ENCODE results near the gene ZCCHC24. TPM values are rescaled to one million over a fixed set of nuclear protein-coding genes. Genes with fewer than 3 reads are reported as not detected.
A peak's percentile ranks its signal among the peaks of the same experiment; 100 is the strongest.

Gene ZCCHC24
- total RNA-seq, 1 experiment from 2014 or later: 9.2 TPM

- Histone ChIP-seq H3K9me3 (replicated peaks) (no peaks in the 10 kb centered on the region), H3K4me3 (peak overlapping the region; percentile 89), H3K27ac (no peak overlapping the region), H3K36me3 (no peaks in the 10 kb centered on the region), H3K27me3 (replicated peaks) (no peaks in the 10 kb centered on the region), H3K4me1 (replicated peaks) (peaks cover 19% of the 10 kb centered on the region)
- DNase-seq (ENCODE audit: low read depth in 1 of 2, low spot score in 2 of 2): peak in 1 of 2 experiments; percentile 43
These were observed 1.3 kb upstream of the ZCCHC24 start for GRCh38 chr10:79446758-79447084.

- Histone ChIP-seq H3K27me3 (replicated peaks) (no peaks in the 10 kb centered on the region), H3K27ac (0 out of 2 replicates have a peak overlapping the region, but pooled peaks have one; percentile 2), H3K9me3 (replicated peaks) (no peaks in the 10 kb centered on the region), H3K36me3 (no peaks in the 10 kb centered on the region), H3K4me1 (replicated peaks) (peaks cover 20% of the 10 kb centered on the region), H3K4me3 (peak overlapping the region; percentile 89)
- peak in 1 of 2 experiments; percentile 67 for DNase-seq (ENCODE audit: low read depth in 1 of 2, low spot score in 2 of 2)
These were observed 743 bp upstream of the ZCCHC24 start for GRCh38 chr10:79445977-79446757.

- H3K9me3 ChIP-seq (replicated peaks): no peaks in the 10 kb centered on the region
- peak overlapping the region; percentile 89 for H3K4me3 ChIP-seq
- 0 out of 2 replicates have a peak overlapping the region, but pooled peaks have one; percentile 3 for H3K27ac ChIP-seq
- no peaks in the 10 kb centered on the region for H3K27me3 ChIP-seq (replicated peaks)
- DNase-seq (ENCODE audit: low read depth in 1 of 2, low spot score in 2 of 2): peak in 1 of 2 experiments; percentile 54
- no peaks in the 10 kb centered on the region for H3K36me3 ChIP-seq
- H3K4me1 ChIP-seq (replicated peaks): peaks cover 32% of the 10 kb centered on the region
These were observed 965 bp downstream of the ZCCHC24 start for GRCh38 chr10:79444199-79445119.

GRCh38 chr10:79443338-79444198 is 1.9 kb downstream of the ZCCHC24 start:
- Histone ChIP-seq H3K27ac (no peak overlapping the region), H3K27me3 (replicated peaks) (no peaks in the 10 kb centered on the region), H3K9me3 (replicated peaks) (no peaks in the 10 kb centered on the region), H3K36me3 (no peaks in the 10 kb centered on the region; the same call in 1 of the 2 replicates), H3K4me1 (replicated peaks) (peaks cover 32% of the 10 kb centered on the region), H3K4me3 (peak overlapping the region; percentile 89)
- DNase-seq (ENCODE audit: low read depth in 1 of 2, low spot score in 2 of 2): no peak

- Histone ChIP-seq H3K27ac (no peak overlapping the region), H3K36me3 (peaks cover 4% of the 10 kb centered on the region), H3K27me3 (replicated peaks) (no peaks in the 10 kb centered on the region), H3K4me1 (replicated peaks) (peaks cover 35% of the 10 kb centered on the region), H3K9me3 (replicated peaks) (no peaks in the 10 kb centered on the region), H3K4me3 (no peak overlapping the region)
- DNase-seq (ENCODE audit: low read depth in 1 of 2, low spot score in 2 of 2): no peak
These were observed 3.0 kb downstream of the ZCCHC24 start for GRCh38 chr10:79442171-79443040.

- no peaks in the 10 kb centered on the region for H3K27me3 ChIP-seq (replicated peaks)
- H3K36me3 ChIP-seq: peaks cover 13% of the 10 kb centered on the region
- no peak for DNase-seq (ENCODE audit: low read depth in 1 of 2, low spot score in 2 of 2)
- H3K4me1 ChIP-seq (replicated peaks): peaks cover 39% of the 10 kb centered on the region
- no peak overlapping the region for H3K27ac ChIP-seq
- no peaks in the 10 kb centered on the region for H3K9me3 ChIP-seq (replicated peaks)
- H3K4me3 ChIP-seq: no peak overlapping the region
These were observed 4.0 kb downstream of the ZCCHC24 start for GRCh38 chr10:79441433-79441832.

GRCh38 chr10:79440281-79440680 is 5.1 kb downstream of the ZCCHC24 start:
- Histone ChIP-seq H3K27me3 (replicated peaks) (no peaks in the 10 kb centered on the region), H3K4me3 (no peak overlapping the region), H3K27ac (no peak overlapping the region), H3K9me3 (replicated peaks) (no peaks in the 10 kb centered on the region), H3K36me3 (peaks cover 16% of the 10 kb centered on the region), H3K4me1 (replicated peaks) (peaks cover 47% of the 10 kb centered on the region)
- no peak for DNase-seq (ENCODE audit: low read depth in 1 of 2, low spot score in 2 of 2)

- H3K4me1 ChIP-seq (replicated peaks): peaks cover 54% of the 10 kb centered on the region
- H3K9me3 ChIP-seq (replicated peaks): no peaks in the 10 kb centered on the region
- H3K4me3 ChIP-seq: no peak overlapping the region
- no peak for DNase-seq (ENCODE audit: low read depth in 1 of 2, low spot score in 2 of 2)
- peaks cover 22% of the 10 kb centered on the region for H3K36me3 ChIP-seq
- H3K27me3 ChIP-seq (replicated peaks): no peaks in the 10 kb centered on the region
- H3K27ac ChIP-seq: no peak overlapping the region
These were observed 6.7 kb downstream of the ZCCHC24 start for GRCh38 chr10:79438699-79439085.

- DNase-seq (ENCODE audit: low read depth in 1 of 2, low spot score in 2 of 2): no peak
- no peaks in the 10 kb centered on the region for H3K9me3 ChIP-seq (replicated peaks)
- H3K4me1 ChIP-seq (replicated peaks): peaks cover 48% of the 10 kb centered on the region
- H3K4me3 ChIP-seq: no peak overlapping the region
- H3K27me3 ChIP-seq (replicated peaks): no peaks in the 10 kb centered on the region
- H3K36me3 ChIP-seq: peaks cover 25% of the 10 kb centered on the region
- no peak overlapping the region for H3K27ac ChIP-seq
These were observed 7.3 kb downstream of the ZCCHC24 start for GRCh38 chr10:79438021-79438698.

- H3K4me1 ChIP-seq (replicated peaks): peaks cover 48% of the 10 kb centered on the region
- no peaks in the 10 kb centered on the region for H3K9me3 ChIP-seq (replicated peaks)
- no peaks in the 10 kb centered on the region for H3K27me3 ChIP-seq (replicated peaks)
- DNase-seq (ENCODE audit: low read depth in 1 of 2, low spot score in 2 of 2): no peak
- peaks cover 34% of the 10 kb centered on the region for H3K36me3 ChIP-seq
- H3K4me3 ChIP-seq: no peak overlapping the region
- no peak overlapping the region for H3K27ac ChIP-seq
These were observed 8.2 kb downstream of the ZCCHC24 start for GRCh38 chr10:79437111-79437814.

- no peak for DNase-seq (ENCODE audit: low read depth in 1 of 2, low spot score in 2 of 2)
- Histone ChIP-seq H3K4me1 (replicated peaks) (peaks cover 48% of the 10 kb centered on the region), H3K4me3 (no peak overlapping the region), H3K27me3 (replicated peaks) (no peaks in the 10 kb centered on the region), H3K9me3 (replicated peaks) (no peaks in the 10 kb centered on the region), H3K27ac (no peak overlapping the region), H3K36me3 (peaks cover 34% of the 10 kb centered on the region)
These were observed 8.6 kb downstream of the ZCCHC24 start for GRCh38 chr10:79436850-79437103.

All from SJSA1 (cell line).